Upper lobe of left lung (tissue), 6 donors: ENCODE data around the gene PRSS56. TPM values are rescaled to one million over a fixed set of nuclear protein-coding genes. Genes with fewer than 3 reads are reported as not detected.

Source experiments
- ATAC-seq, 2 donors: fragments of 200-7000 bp; cut with Tn5 transposase; one replicate each; pipeline ENCODE4 v1.9.1; 2022; ENCODE audit warnings: mild to moderate bottlenecking in 2 of 2, moderate library complexity in 2 of 2; ENCODE audit not compliant: low FRiP score in 2 of 2
- DNase-seq, 2 donors: peaks; one replicate each; pipeline ENCODE4 v3.0.0-alpha.2; 2019 to 2020
- H3K27ac ChIP-seq, 4 donors: fragments of 200-600 bp; sonication (generic); one replicate each; pipeline ENCODE4 v1.5.1; 2016 to 2019
- H3K27me3 ChIP-seq, 4 donors: fragments of 200-600 bp; sonication (generic); one replicate each; pipeline ENCODE4 v1.5.1; 2017 to 2019
- H3K36me3 ChIP-seq, 4 donors: fragments of 200-600 bp; sonication (generic); one replicate each; pipeline ENCODE4 v1.5.1; 2016 to 2019
- H3K4me1 ChIP-seq, 4 donors: fragments of 200-600 bp; sonication (generic); one replicate each; pipeline ENCODE4 v1.5.1; 2018 to 2019
- H3K4me3 ChIP-seq, 4 donors: fragments of 200-600 bp; sonication (generic); one replicate each; pipeline ENCODE4 v1.5.1; 2017 to 2019; ENCODE audit warnings: mild to moderate bottlenecking in 2 of 4, moderate library complexity in 1 of 4
- H3K9me3 ChIP-seq, 4 donors: fragments of 200-600 bp; sonication (generic); one replicate each; pipeline ENCODE4 v1.5.1; 2018 to 2019
- CTCF ChIP-seq, 6 experiments: fragments of 450-650 bp in 4 of 6; fragments of 200-600 bp in 2 of 6; sonication (generic) in 2 of 6; IDR thresholded peaks; one replicate each; pipeline ENCODE4 v1.5.1; 2016 to 2019; ENCODE audit warnings: antibody characterized with exemption in 6 of 6
- EP300 ChIP-seq, 4 donors: sonication (generic); formaldehyde crosslinking; IDR thresholded peaks; one replicate each; pipeline ENCODE4 v1.5.1; 2017; ENCODE audit warnings: antibody characterized with exemption in 4 of 4, control low read depth in 2 of 4
- POLR2A ChIP-seq, 4 donors: fragments of 450-650 bp; IDR thresholded peaks; one replicate each; pipeline ENCODE4 v1.5.1; 2016 to 2017; ENCODE audit warnings: antibody characterized with exemption in 4 of 4, mild to moderate bottlenecking in 2 of 4
- POLR2AphosphoS5 ChIP-seq, 2 donors: sonication (generic); formaldehyde crosslinking; IDR thresholded peaks; one replicate each; pipeline ENCODE4 v1.5.1; 2017; ENCODE audit warnings: antibody characterized with exemption in 2 of 2
- WGBS, 2 donors: methylation state at CpG; one replicate each; pipeline ENCODE4 v1.1.5; 2017 to 2018; 5-methylcytosine and 5-hydroxymethylcytosine counted together
- total RNA-seq, 6 donors: library from RNA; depleted of rRNA in 4 of 6; stranded (reverse); fragments of >200 nt in 4 of 6; gene quantifications; one replicate each; pipeline versions ENCODE4 v1.1.0 to v1.2.1, GENCODE V29; 2016 to 2021
- donor health status: DM: no; HTN: no; CAD: no; lungs with moderate emphysema.
- donor health status: DM: no; HTN: yes; CAD: no; lungs with severe emphysema.

The PRSS56 gene
- total RNA-seq, 6 donors from 2014 or later: not detected

DNA sequence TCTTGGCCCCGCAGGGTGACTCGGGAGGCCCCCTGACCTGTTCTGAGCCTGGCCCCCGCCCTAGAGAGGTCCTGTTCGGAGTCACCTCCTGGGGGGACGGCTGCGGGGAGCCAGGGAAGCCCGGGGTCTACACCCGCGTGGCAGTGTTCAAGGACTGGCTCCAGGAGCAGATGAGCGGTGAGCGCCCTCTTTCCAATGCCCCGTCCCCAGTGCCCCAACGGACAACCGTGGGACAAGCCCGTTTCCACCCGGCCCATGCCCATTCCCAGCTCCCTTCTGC, 3.2 kb downstream of the PRSS56 start:
- Histone ChIP-seq H3K4me1 (peaks cover 17 to 38% (median 22%) of the 10 kb centered on the region in 4 donors), H3K36me3 (no peaks in the 10 kb centered on the region), H3K27me3 (peaks cover 0 to 59% (median 34%) of the 10 kb centered on the region in 4 donors), H3K4me3 (no peak overlapping the region), H3K27ac (no peak overlapping the region), H3K9me3 (no peaks in the 10 kb centered on the region)
- DNase-seq (peak in 1 of 2 donors; percentile 81), ATAC-seq (no peak)
- no peak for TF ChIP-seq POLR2AphosphoS5 (IDR thresholded peaks at IDR 0.05)
- no peak for TF ChIP-seq CTCF (IDR thresholded peaks at IDR 0.05)
- TF ChIP-seq POLR2A (IDR thresholded peaks at IDR 0.05): no peak
- TF ChIP-seq EP300 (IDR thresholded peaks at IDR 0.05): no peak
- 8 to 27% methylated on average over 5 to 15 of the region's 16 CpGs for WGBS, 2 donors

DNA sequence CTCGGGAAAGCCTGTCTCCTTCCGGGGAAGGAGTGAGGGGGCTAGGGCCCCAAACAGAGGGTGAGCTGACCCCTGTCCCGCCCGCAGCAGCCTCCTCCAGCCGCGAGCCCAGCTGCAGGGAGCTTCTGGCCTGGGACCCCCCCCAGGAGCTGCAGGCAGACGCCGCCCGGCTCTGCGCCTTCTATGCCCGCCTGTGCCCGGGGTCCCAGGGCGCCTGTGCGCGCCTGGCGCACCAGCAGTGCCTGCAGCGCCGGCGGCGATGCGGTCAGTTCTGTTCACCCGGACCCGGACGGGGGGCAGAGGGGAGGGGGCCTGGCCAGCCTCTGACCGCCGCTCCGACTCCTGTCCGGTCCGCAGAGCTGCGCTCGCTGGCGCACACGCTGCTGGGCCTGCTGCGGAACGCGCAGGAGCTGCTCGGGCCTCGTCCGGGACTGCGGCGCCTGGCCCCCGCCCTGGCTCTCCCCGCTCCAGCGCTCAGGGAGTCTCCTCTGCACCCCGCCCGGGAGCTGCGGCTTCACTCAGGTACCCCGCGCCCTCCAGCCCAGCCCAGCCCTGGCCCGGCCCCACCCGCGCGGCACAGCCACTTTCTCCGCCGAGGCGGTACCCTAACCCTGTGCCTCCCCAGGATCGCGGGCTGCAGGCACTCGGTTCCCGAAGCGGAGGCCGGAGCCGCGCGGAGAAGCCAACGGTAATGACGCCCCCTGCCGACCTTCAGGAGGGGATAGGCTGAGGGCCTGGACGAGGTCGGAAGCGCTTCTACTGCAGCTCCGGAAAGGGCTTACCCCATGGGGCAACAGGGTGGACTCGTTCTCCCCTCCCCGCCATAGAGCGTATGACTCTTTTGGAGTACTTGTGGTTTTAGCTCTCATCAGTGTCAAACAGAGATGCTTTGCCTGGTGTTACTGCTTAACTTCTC, 3.8 kb downstream of the PRSS56 start:
- no peak overlapping the region for H3K27ac ChIP-seq
- H3K4me3 ChIP-seq: peak overlapping the region in 3 of 4 donors; percentile 6 to 23 (median 13)
- H3K4me1 ChIP-seq: peaks cover 17 to 38% (median 22%) of the 10 kb centered on the region in 4 donors
- ATAC-seq (peak in 1 of 2 donors; percentile 15), DNase-seq (peak in 1 of 2 donors; percentile 87)
- peaks cover 0 to 59% (median 34%) of the 10 kb centered on the region in 4 donors for H3K27me3 ChIP-seq
- H3K9me3 ChIP-seq: no peaks in the 10 kb centered on the region
- TF ChIP-seq EP300 (IDR thresholded peaks at IDR 0.05) (no peak), POLR2AphosphoS5 (IDR thresholded peaks at IDR 0.05) (no peak)
- WGBS, 2 donors: 0 to 1% methylated on average over 3 to 61 of the region's 75 CpGs
- no peaks in the 10 kb centered on the region for H3K36me3 ChIP-seq

GRCh38 chr2:232524771-232525170, 4.6 kb downstream of the PRSS56 start:
- H3K36me3 ChIP-seq: no peaks in the 10 kb centered on the region
- H3K4me1 ChIP-seq: peaks cover 17 to 38% (median 22%) of the 10 kb centered on the region in 4 donors
- ATAC-seq: no peak
- peaks cover 0 to 59% (median 34%) of the 10 kb centered on the region in 4 donors for H3K27me3 ChIP-seq
- no peak for TF ChIP-seq EP300 (IDR thresholded peaks at IDR 0.05)
- no peak for TF ChIP-seq POLR2AphosphoS5 (IDR thresholded peaks at IDR 0.05)
- TF ChIP-seq CTCF (IDR thresholded peaks at IDR 0.05): no peak
- TF ChIP-seq POLR2A (IDR thresholded peaks at IDR 0.05): no peak
- H3K9me3 ChIP-seq: no peaks in the 10 kb centered on the region
- no peak for DNase-seq
- 50 to 81% methylated on average over 3 of the region's 6 CpGs for WGBS, 2 donors
- H3K4me3 ChIP-seq: no peak overlapping the region
- H3K27ac ChIP-seq: no peak overlapping the region

DNA sequence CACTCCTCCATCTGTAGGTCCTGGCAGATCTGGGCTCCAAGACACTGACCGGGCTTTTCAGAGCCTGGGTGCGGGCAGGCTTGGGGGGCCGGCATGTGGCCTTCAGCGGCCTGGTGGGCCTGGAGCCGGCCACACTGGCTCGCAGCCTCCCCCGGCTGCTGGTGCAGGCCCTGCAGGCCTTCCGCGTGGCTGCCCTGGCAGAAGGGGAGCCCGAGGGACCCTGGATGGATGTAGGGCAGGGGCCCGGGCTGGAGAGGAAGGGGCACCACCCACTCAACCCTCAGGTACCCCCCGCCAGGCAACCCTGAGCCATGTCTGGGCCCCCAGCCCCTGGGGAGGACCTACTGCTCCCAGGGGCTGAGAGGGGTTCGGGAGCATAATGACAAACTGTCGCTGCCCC, 5.0 kb downstream of the PRSS56 start:
- WGBS, 2 donors: 87% methylated on average over 10 of the region's 14 CpGs; no CpG with 5 or more reads in 1 of the 2 donors
- peak in 1 of 2 donors; percentile 52 for DNase-seq
- ATAC-seq: no peak

More for the DNA sequence above, 5.0 kb downstream of the PRSS56 start:
- peaks cover 17 to 38% (median 22%) of the 10 kb centered on the region in 4 donors for H3K4me1 ChIP-seq
- H3K36me3 ChIP-seq: no peaks in the 10 kb centered on the region
- peaks cover 0 to 55% (median 34%) of the 10 kb centered on the region in 4 donors for H3K27me3 ChIP-seq
- no peak overlapping the region for H3K27ac ChIP-seq
- no peak for TF ChIP-seq EP300 (IDR thresholded peaks at IDR 0.05)
- no peak for TF ChIP-seq POLR2AphosphoS5 (IDR thresholded peaks at IDR 0.05)
- TF ChIP-seq CTCF (IDR thresholded peaks at IDR 0.05): no peak
- no peak for TF ChIP-seq POLR2A (IDR thresholded peaks at IDR 0.05)
- H3K4me3 ChIP-seq: no peak overlapping the region
- no peaks in the 10 kb centered on the region for H3K9me3 ChIP-seq
